Stimulated activated effector memory CD8-positive, alpha-beta T cell treated with anti-CD3 and anti-CD28 coated beads, Interleukin-12 subunit alpha, Interleukin-12 subunit beta, amount 100 ng/mL, for 72 hours (primary cell): ENCODE data around the gene RIPPLY2.
A peak's percentile ranks its signal among the peaks of the same experiment; 100 is the strongest.
"Not testable (repeated sequence)": the region's sequence is repeated elsewhere in the genome, so short reads cannot be mapped to it uniquely, and the experiment has no call there.

Source experiments
- ATAC-seq: fragments of 150-1000 bp; cut with Tn5 transposase; 2 replicates; pipeline ENCODE4 v1.10.0; 2021
- DNase-seq, 2 donors: peaks; one replicate each; pipeline ENCODE4 v3.0.0; 2021 to 2022; ENCODE audit warnings: low spot score in 2 of 2
- H3K27ac Mint-ChIP-seq: one replicate; pipeline ENCODE4 v1.8.0; 2022; ENCODE audit warnings: mild to moderate bottlenecking, mixed read lengths
- H3K36me3 Mint-ChIP-seq: one replicate; pipeline ENCODE4 v1.8.0; 2022; ENCODE audit warnings: mild to moderate bottlenecking, mixed read lengths
- H3K4me1 Mint-ChIP-seq: one replicate; pipeline ENCODE4 v1.8.0; 2022; ENCODE audit warnings: mixed read lengths
- H3K4me3 Mint-ChIP-seq: one replicate; pipeline ENCODE4 v1.8.0; 2022; ENCODE audit warnings: mild to moderate bottlenecking, mixed read lengths
- H3K9me3 Mint-ChIP-seq: one replicate; pipeline ENCODE4 v1.8.0; 2022; ENCODE audit warnings: mixed read lengths

RIPPLY2 gene, protein sequence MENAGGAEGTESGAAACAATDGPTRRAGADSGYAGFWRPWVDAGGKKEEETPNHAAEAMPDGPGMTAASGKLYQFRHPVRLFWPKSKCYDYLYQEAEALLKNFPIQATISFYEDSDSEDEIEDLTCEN

DNA sequence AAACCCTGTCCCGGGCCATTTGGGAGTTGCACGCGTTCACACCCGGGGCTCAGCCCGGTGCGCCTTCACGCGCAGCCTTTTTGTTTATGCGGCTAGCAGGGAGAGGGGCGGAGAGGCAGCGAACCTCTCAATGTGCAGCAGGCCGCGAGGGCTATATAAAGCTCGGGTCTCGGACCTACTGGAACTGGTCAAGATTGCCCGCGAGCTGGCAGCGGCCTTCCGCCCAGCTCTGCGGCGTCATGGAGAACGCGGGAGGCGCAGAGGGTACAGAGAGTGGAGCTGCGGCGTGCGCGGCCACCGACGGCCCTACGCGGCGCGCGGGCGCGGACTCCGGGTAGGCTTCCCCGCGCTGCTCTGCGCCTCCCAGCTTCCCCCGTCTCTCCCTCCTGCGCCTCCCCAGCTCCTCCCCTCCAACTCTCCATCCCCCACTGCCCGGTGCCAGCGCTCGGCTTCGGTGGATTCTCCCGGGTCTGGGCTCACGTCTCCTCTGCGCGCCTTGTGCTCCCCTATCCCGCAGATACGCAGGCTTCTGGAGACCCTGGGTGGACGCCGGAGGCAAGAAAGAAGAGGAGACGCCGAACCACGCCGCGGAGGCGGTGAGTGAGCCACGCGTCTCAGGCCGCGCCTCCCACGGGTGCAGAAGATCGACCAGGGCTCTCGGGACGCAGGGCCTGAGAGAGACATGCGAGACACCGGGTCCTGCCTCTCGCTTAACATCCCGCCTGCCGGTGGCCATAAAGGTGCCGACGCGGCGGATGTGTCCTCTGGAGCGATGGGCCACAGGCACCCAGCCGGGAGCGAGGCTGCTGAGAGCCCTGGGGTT, at the start of gene RIPPLY2:
TSS of gene RIPPLY2 (plus strand) at position 183 of the 823 bp plus-strand sequence. CDS start at position 240, 57 bp downstream.
- DNase-seq (peak in 1 of 2 donors; percentile 51), ATAC-seq (peak; percentile 78)
- Mint-ChIP-seq H3K27ac (no peak within 1 kb of the TSS), H3K4me3 (peak within 1 kb of the TSS; percentile 70), H3K4me1 (peaks cover 8% of the 10 kb centered on the region), H3K36me3 (no peaks in the 10 kb centered on the region), H3K9me3 (no peaks in the 10 kb centered on the region)

DNA sequence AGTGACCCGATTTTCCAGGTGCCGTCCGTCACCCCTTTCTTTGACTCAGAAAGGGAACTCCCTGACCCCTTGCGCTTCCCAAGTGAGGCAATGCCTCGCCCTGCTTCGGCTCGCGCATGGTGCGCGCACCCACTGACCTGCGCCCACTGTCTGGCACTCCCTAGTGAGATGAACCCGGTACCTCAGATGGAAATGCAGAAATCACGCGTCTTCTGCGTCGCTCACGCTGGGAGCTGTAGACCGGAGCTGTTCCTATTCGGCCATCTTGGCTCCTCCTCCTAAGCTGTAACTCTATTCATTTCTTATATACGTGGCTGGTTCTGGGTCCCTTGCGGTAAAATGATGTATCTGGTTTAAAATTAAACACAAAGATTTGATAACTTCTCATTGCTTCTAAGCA, 49.7 kb upstream of the RIPPLY2 start:
- H3K9me3 Mint-ChIP-seq, H3K36me3 Mint-ChIP-seq, DNase-seq, H3K27ac Mint-ChIP-seq, H3K4me3 Mint-ChIP-seq, ATAC-seq, H3K4me1 Mint-ChIP-seq: not testable (repeated sequence)

DNA sequence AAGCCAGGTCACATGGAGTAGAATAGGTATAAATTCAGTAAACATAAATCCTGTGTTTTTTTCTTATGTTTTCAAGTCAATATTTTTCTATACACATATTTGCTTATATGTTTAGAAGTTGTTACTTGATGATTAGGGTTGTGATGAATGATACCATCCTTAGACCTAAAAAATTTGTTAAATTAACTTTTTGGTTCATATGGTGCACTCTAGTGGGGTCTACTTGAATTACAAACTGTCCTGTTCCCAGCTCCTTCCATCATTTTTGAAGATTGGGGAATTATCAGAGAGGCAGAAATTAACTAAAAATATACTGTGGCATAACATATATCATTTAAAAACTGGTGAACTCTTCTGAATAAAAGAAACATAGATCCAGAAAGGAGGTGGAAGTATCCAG, 48.3 kb upstream of the RIPPLY2 start:
- ATAC-seq: no peak
- Mint-ChIP-seq H3K9me3 (no peaks in the 10 kb centered on the region), H3K4me3 (no peak overlapping the region), H3K27ac (no peak overlapping the region), H3K4me1 (no peaks in the 10 kb centered on the region), H3K36me3 (no peaks in the 10 kb centered on the region)
- DNase-seq: no peak

DNA sequence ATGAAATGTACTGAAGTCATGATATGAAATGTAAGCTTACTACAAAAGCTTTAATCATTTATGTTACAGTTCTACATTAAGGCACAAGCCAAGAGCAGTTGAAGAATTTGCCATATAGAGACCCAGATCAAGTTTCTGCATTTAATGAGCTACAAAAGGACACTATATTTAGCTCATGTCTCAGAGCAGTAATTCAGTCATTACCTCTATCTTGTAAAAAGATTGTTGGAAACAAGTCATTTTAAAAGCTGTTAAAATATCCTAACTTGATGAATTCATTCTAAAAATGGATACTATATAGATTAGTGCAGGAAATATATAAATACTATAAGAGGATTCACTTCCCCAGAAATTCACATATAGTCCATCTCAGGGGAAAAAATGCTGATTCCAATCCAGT, 45.2 kb upstream of the RIPPLY2 start:
- no peak overlapping the region for H3K4me3 Mint-ChIP-seq
- no peak overlapping the region for H3K27ac Mint-ChIP-seq
- H3K4me1 Mint-ChIP-seq: no peaks in the 10 kb centered on the region
- no peak for DNase-seq
- no peaks in the 10 kb centered on the region for H3K36me3 Mint-ChIP-seq
- ATAC-seq: no peak
- no peaks in the 10 kb centered on the region for H3K9me3 Mint-ChIP-seq

DNA sequence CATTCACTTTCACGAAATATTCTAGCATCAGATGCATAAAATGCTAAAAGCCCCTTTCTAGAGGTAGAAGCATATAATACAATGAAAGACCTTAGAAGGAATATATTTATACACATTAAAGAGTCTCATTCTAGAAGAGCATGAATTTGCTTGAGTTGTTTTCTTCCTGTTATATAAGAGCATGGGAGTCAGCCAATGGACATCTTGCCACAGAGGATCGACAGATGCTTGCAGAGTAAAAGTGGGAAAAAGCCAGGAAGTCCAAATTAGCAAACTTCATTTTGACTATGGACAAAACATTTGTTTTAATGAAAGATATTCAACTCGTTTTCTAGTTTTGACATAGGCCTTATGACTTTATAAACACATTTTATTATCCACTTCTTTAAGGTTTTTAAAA, 44.2 kb upstream of the RIPPLY2 start:
- H3K9me3 Mint-ChIP-seq: no peaks in the 10 kb centered on the region
- no peaks in the 10 kb centered on the region for H3K36me3 Mint-ChIP-seq
- no peak for ATAC-seq
- DNase-seq: no peak
- no peaks in the 10 kb centered on the region for H3K4me1 Mint-ChIP-seq
- H3K4me3 Mint-ChIP-seq: no peak overlapping the region
- no peak overlapping the region for H3K27ac Mint-ChIP-seq

DNA sequence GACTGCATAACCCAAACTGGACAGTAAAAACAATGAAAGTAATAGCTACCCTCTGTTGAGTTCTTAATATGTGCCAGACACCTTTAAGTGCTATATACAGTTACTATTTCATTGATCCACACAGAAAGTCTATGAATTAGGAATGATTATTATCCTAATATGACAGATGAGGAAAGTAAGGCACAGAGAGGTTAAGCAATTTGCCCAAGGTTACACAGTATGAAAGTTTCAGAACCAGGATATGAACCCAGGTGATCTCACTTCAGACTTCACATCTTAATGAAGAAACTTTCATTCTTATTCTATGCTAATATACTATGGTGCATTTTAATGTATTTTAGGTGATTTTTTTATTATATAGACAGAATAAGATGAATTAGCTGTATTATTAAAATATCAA, 40.6 kb upstream of the RIPPLY2 start:
- Mint-ChIP-seq H3K9me3 (no peaks in the 10 kb centered on the region), H3K36me3 (no peaks in the 10 kb centered on the region), H3K4me1 (no peaks in the 10 kb centered on the region), H3K4me3 (no peak overlapping the region), H3K27ac (no peak overlapping the region)
- no peak for ATAC-seq
- no peak for DNase-seq

DNA sequence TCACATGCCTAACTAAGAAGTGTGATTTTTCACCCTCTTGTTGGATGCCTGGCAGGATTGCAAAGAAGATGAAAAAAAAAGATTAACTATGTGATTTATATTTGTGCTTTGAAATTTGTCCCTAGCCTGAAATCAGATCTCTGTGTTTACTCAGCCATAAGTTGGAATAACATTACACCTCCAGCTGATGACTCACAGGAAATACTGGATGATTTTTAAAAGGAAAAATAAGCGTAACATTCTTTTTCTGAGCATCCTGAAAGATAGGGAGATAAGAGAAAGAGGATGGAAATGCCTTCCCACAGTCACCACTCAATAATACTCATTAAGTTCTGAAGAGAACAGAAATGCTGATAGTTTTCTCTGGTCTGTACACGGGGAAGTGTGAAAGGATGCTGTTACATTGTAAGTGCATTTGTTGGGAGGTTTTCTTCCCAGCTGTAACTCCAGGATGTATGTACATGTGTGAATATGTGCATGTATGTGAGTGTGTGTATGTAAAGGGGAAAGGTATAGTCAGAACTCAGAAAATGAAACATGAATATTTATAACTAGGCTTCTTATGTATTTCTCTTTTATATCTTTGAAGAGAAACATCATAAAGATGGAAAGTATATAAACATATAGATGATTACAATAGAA, 37.4 kb upstream of the RIPPLY2 start:
- Mint-ChIP-seq H3K4me3 (no peak overlapping the region), H3K4me1 (no peaks in the 10 kb centered on the region)

DNA sequence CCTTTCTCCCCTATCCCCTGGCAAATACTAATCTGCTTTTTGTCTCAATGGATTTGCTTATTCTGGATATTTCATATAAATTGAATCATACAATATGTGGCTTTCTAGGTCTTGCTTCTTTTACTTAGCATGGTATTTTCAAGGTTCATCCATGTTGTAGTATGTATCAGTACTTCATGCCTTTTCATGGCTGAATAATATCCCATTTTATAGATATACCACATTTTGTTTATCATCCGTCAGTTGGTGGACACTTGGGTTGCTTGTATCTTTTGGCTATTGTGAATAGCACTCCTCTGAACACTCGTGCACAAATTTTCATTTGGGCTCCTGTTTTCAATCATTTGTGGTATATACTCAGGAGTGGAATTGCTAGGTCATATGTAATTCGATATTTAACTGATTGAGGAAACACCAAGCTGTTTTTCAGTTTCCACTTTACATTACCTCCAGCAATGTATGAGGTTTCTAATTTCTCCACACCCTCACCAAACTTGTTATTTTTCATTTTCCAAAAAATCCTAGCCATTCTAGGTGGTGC, 30.5 kb upstream of the RIPPLY2 start:
- Mint-ChIP-seq H3K4me3 (no peak overlapping the region), H3K27ac (no peak overlapping the region), H3K4me1 (no peaks in the 10 kb centered on the region), H3K36me3 (no peaks in the 10 kb centered on the region), H3K9me3 (no peaks in the 10 kb centered on the region)
- ATAC-seq (no peak), DNase-seq (no peak)

More for the DNA sequence above, 37.4 kb upstream of the RIPPLY2 start:
- Mint-ChIP-seq H3K36me3 (no peaks in the 10 kb centered on the region), H3K27ac (no peak overlapping the region), H3K9me3 (no peaks in the 10 kb centered on the region)
- no peak for ATAC-seq
- no peak for DNase-seq

DNA sequence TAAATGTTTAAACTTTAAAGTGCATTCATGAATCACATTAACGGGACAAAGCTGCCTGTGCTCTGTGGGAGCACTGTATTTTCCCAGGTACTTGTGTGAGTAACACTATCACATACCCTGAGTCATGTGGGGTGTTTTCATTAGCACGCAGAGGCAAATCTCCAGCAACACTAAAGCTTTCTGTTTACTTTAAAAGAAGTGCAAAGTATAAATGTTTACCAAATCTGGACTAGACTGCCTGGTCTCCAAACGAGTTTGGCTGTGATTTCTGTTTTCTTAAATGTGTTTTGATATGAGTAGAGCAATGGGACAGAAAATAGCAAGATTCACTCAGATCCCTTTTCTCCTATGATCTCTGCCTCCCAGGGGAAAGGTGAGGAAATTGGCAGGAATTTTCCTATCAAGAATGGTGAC, 28.8 kb upstream of the RIPPLY2 start:
- no peak for ATAC-seq
- no peak overlapping the region for H3K27ac Mint-ChIP-seq
- no peaks in the 10 kb centered on the region for H3K4me1 Mint-ChIP-seq
- no peaks in the 10 kb centered on the region for H3K9me3 Mint-ChIP-seq
- H3K36me3 Mint-ChIP-seq: no peaks in the 10 kb centered on the region
- no peak for DNase-seq
- H3K4me3 Mint-ChIP-seq: no peak overlapping the region

DNA sequence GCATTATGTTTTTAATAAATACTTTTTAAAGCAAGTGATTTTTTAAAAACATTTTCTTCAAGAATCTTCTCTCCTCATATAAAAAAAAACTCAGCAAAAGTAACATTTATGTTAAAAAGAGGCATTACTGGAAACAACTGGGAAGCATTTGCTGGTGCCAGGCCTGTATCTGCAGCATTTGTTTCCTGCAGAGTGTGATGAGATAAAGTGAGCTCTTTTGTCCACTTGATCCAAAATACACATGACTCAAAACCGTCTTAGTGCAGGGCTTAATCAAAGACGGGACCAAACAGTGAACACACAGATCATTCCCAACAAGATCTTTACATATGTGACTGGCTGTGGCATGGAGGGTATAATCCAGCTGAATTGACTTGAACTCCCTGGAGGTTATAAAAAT, 28.3 kb upstream of the RIPPLY2 start:
- no peak overlapping the region for H3K27ac Mint-ChIP-seq
- no peaks in the 10 kb centered on the region for H3K9me3 Mint-ChIP-seq
- no peak overlapping the region for H3K4me3 Mint-ChIP-seq
- ATAC-seq: no peak
- no peaks in the 10 kb centered on the region for H3K36me3 Mint-ChIP-seq
- DNase-seq: no peak
- no peaks in the 10 kb centered on the region for H3K4me1 Mint-ChIP-seq

DNA sequence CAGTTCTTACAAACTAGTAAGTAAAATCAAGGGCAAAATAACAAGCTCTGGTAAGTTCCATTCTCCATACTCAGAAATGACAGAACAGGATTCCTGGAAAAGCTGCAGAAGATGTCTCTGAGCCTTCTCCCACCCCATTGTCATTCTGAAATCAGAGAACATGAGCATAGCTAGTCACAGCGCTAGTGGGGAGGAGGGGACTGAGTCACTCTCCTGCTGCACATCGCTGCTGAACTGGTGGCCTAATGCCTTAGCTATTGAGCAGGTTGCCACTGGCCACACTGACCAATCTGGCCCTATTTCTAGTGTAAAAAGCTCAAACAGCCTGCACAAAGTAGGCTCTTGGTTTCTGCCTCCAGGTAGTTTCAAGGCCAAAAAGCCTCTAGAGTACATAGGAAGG, 26.1 kb upstream of the RIPPLY2 start:
- Mint-ChIP-seq H3K4me1 (no peaks in the 10 kb centered on the region), H3K4me3 (no peak overlapping the region), H3K36me3 (no peaks in the 10 kb centered on the region), H3K9me3 (no peaks in the 10 kb centered on the region), H3K27ac (no peak overlapping the region)
- peak; percentile 75 for ATAC-seq
- DNase-seq: no peak

DNA sequence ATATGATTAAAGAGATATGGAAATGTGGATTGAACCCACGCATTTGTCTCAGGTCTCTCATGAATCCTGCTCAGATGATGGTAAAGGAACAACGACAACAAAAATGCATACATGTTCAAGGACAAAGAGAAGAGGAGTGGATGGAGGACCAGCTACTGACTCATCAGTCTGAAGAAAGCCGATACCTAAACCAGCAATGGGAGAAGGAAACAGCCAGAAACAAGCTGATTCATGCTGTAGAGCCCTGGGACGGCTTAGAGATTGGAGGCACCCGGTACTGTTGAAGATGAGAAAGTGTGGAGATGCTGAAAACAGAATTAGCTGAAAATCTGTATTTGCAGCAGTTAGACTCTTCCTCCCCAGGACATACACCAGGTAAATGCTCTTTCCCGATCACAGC, 14.4 kb upstream of the RIPPLY2 start:
- Mint-ChIP-seq H3K27ac (no peak overlapping the region), H3K9me3 (peaks cover 4% of the 10 kb centered on the region), H3K4me1 (no peaks in the 10 kb centered on the region), H3K36me3 (no peaks in the 10 kb centered on the region), H3K4me3 (no peak overlapping the region)
- ATAC-seq (no peak), DNase-seq (no peak)

DNA sequence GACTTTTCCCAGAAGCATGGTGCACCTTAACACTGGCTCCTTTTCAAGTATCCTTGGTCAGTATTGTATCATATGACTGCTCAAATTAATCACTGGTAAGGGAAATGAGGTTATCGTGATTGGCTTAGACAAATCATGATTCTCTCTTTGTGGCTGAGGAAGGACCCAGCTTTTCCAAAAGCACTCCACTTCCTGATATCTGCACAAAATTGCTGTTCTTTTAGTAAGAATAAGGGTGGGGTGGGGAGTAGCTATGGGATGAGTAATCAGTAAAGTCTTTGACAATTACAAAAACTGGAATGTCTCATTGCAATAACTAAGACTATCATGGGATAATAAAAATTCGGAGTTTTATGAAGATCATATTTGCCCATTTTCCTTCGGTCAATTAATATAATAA, 9.0 kb upstream of the RIPPLY2 start:
- peaks cover 4% of the 10 kb centered on the region for H3K9me3 Mint-ChIP-seq
- H3K36me3 Mint-ChIP-seq: no peaks in the 10 kb centered on the region
- no peak overlapping the region for H3K27ac Mint-ChIP-seq
- ATAC-seq (no peak), DNase-seq (no peak)
- no peaks in the 10 kb centered on the region for H3K4me1 Mint-ChIP-seq
- H3K4me3 Mint-ChIP-seq: no peak overlapping the region

DNA sequence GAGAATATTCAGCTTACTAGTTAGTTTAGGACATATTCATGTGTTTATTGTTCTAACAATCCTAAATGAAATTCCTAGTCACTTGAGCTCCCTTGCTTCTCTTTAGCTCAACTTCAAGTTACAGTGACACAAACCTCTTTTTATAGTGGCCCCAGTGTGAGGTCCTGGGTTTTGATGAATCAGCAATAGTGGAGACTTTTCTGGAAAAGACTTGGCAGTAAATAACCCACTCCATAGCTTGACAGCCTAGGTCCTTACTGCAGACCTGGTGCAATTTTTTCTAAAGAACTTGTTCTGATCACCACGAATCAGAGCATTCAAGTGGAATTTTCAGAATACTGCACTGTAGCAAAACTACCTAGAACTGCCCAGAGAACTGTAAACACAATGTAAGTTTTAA, 6.9 kb upstream of the RIPPLY2 start:
- H3K27ac Mint-ChIP-seq: no peak overlapping the region
- no peaks in the 10 kb centered on the region for H3K36me3 Mint-ChIP-seq
- H3K4me1 Mint-ChIP-seq: no peaks in the 10 kb centered on the region
- peaks cover 2% of the 10 kb centered on the region for H3K9me3 Mint-ChIP-seq
- ATAC-seq (no peak), DNase-seq (no peak)
- no peak overlapping the region for H3K4me3 Mint-ChIP-seq

DNA sequence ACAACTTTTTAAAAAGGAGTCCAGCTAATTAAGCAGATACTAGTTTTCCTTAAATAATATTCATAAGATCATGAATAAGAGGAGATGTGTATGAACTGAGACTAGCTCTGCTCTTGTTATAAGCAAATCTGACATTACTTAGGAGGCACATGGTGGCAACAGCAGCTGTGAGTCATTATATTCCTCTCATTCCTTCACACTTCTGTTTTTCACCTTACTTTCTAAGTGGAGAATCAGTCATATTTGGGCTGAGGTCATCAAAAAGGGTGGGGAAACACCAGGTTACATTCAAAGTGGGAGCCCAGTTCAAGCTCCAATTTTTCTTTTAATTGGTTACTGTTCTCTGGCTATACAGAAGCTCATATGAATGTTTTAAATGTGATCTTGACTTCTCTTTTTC, 6.0 kb upstream of the RIPPLY2 start:
- DNase-seq: no peak
- Mint-ChIP-seq H3K4me3 (no peak overlapping the region), H3K27ac (no peak overlapping the region), H3K9me3 (no peaks in the 10 kb centered on the region), H3K4me1 (no peaks in the 10 kb centered on the region), H3K36me3 (no peaks in the 10 kb centered on the region)
- ATAC-seq: peak; percentile 89

DNA sequence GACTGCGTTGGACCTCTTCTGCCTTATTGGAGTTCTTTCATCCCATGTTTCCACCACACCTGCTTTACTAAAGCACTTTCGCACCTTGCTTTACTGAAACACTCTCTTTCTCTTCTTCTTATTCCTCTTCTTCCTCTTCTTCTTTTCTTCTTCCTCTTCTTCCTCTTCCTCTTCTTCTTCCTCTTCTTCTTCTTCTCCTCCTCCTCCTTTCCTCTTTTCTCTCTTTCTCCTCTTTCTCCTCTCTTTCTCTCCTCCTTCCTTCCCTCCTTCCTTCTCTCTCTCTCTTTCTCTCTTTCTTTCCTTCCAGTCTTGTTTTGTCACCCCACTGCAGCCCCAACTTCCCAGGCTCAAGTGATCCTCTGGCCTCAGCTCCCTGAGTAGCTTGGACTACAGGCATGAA, 4.0 kb upstream of the RIPPLY2 start:
- ATAC-seq (no peak), DNase-seq (no peak)
- Mint-ChIP-seq H3K36me3 (no peaks in the 10 kb centered on the region), H3K4me1 (peaks cover 7% of the 10 kb centered on the region), H3K27ac (no peak overlapping the region), H3K4me3 (no peak overlapping the region), H3K9me3 (no peaks in the 10 kb centered on the region)
